Right renal pelvis (tissue), 4 donors: ENCODE measurements around the gene ZNF568. TPM values are rescaled to one million over a fixed set of nuclear protein-coding genes. Genes with fewer than 3 reads are reported as not detected.

ENCODE experiments used
- DNase-seq, 4 donors: peaks; one replicate each; pipeline ENCODE4 v3.0.0-alpha.2; 2013; ENCODE audit warnings: low read depth in 4 of 4, low spot score in 3 of 4, missing footprints in 1 of 4
- polyA plus RNA-seq, 4 donors: library from polyadenylated mRNA; unstranded; fragments of 120-200 nt; gene quantifications; one replicate each; pipeline ENCODE4 v1.2.1, GENCODE V29; 2013; ENCODE audit not compliant: insufficient read length in 4 of 4

ZNF568 gene
- polyA plus RNA-seq = 10 to 100 TPM; 22.5 to 27.5 (median 23.3) TPM

DNA sequence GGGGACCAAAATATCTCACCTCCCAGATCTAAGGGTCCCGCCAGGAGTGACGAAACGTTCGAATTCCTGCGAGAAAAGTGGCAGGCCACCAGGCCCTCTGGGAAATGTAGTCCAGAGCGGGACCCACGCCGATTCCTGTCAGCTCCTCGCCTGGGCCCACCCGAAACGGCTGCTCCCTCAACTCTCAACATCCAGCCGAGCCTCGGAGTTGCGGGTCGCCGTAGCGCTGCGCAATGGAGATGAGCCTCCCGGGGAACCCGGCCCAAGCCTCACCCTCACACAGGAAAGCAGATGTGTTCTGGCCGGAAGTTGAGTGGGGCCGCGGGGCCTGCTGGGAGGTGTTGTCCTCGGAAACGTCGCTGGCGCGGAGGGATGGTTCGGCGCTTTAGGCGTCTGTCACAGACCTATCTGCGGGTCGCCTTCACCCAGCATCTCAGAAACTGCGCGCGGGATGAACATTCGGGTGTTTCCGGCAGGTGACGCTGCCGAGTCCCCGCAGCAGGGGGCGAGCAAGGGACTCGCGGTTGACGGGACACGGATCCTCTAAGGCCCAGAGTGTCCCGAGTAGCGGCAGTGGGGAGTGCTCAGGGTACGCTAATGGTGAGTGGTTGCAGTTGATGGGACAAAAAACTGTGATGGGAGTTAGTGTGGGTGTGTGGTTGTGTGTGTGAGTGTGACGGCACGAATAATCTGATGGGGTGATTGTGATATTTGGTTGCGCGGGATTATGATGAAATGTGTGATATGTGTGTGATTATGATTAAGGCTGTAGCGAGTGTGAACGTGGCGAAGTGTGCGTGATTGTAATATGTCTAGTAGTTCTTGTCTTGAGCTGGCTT is at the start of gene ZNF568, which contains the start of gene ZNF829:
Gene ZNF568 (plus strand): TSS at position 341 of the 839 bp plus-strand sequence. CDS start 6,439 bp downstream, outside the sequence.
Gene ZNF829 (minus strand): TSS at position 300 of the 839 bp plus-strand sequence. CDS start 1,124 bp downstream, outside the sequence.
- DNase-seq = peak; percentile 76 to 90 (median 80)

DNA sequence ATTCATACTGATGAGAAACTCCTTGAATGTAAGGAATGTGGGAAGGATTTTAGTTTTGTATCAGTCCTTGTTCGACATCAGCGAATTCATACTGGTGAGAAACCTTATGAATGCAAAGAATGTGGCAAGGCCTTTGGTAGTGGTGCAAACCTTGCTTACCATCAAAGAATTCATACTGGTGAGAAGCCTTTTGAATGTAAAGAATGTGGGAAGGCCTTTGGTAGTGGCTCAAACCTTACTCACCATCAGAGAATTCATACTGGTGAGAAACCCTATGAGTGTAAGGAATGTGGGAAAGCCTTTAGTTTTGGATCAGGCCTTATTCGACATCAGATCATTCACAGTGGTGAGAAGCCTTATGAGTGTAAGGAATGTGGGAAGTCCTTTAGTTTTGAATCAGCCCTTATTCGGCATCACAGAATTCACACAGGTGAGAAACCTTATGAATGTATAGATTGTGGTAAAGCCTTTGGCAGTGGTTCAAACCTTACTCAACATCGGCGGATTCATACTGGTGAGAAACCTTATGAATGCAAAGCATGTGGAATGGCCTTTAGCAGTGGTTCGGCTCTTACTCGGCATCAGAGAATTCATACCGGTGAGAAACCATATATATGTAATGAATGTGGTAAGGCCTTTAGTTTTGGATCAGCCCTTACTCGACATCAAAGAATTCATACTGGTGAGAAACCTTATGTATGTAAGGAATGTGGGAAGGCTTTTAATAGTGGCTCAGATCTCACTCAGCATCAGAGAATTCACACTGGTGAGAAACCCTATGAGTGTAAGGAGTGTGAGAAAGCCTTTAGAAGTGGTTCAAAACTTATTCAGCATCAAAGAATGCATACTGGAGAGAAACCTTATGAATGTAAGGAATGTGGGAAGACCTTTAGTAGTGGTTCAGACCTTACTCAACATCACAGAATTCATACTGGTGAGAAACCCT is 38.9 kb upstream of the ZNF568 start:
- DNase-seq = no peak

GRCh38 chr19:36891768-36892357 is 24.3 kb upstream of the ZNF568 start:
- no peak for DNase-seq

DNA sequence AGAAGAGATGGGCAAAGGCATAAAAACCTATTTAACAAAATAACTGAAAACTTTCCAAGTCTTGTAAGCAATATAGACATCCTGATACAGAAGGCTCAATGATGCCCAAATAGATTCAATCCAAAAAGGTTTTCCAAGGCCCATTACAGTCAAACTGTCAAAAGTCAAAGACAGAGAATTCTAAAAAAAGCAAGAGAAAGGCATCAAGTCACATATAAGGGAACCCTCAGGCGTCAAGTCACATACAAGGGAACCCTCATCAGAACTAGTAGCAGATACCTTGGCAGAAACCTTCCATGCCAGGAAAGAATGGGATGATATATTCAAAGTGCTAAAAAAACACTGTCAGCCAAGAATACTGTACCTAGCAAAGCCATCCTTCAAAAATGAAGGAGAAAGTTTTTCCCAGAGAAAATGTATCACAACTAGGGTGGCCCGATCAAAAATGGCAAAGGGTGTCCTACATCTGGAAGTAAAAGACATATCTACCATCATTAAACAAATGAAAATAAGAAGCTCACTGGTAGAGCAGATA is 21.2 kb upstream of the ZNF568 start:
- no peak for DNase-seq

- no peak for DNase-seq
Measured at GRCh38 chr19:36898422-36898821, 17.7 kb upstream of the ZNF568 start.

DNA sequence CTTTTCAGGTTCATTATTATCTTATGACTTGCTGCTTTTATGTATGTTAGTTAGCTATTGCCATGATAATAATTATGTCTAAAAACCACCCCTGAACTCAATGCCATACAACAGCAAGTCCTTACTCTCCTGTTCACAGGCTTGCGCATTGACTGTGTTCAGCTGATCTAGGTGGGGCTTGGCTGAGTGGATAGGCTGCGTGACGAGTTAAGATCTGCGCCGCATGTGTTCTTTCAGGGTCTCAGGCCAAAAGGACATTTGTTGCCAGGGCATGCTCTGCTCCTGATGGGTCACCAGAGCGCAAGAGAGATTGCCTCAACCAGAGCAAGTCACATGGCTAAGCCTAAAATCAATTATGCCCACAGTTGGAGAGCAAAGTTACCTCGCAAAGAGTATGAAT is 859 bp downstream of the ZNF568 start:
- DNase-seq = peak in 1 of 4 donors; percentile 3

- no peak for DNase-seq
Measured at GRCh38 chr19:36918090-36918489, 2.0 kb downstream of the ZNF568 start.

DNA sequence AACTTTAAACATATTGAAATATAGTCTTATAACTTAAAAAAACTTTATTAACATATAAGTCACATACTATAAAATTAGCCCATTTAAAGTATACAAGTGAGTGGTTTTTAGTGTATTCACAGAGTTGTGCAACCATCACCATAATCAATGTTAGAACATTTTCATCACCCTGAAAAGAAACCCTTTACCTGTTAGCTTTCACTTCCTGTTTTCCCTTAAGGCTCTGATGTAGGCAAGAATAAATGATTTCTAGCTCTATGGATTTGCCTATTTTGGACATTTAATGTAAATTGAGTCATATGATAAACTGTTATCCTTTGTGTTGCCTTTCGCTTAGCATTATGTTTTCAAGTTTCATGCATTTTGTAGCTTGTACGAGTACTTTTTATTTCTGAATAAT is 15.6 kb downstream of the ZNF568 start:
- no peak for DNase-seq

DNA sequence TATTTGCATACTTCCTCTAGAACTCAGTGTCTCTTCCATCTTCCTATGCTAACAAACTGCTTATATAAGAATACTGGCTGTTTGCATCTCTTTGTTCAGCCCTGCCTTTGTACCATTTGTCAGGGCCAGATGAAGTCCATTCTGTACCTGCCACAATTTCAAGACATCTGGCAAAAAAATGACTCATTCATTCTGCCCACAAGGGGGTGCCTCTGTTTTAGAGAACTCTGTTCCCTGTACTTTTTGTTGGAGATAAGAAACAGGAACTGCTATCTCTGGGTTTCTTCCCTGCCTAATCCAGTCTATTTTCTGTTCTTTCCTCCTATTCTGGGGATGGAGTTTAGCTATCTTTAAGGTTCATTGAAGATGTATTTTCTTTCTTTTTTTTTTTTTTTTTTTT is 23.0 kb downstream of the ZNF568 start:
- DNase-seq = peak in 2 of 4 donors; percentile 2 to 4

GRCh38 chr19:36950335-36951119 is 34.4 kb downstream of the ZNF568 start:
- DNase-seq = no peak

GRCh38 chr19:36962346-36962745 is 46.2 kb downstream of the ZNF568 start:
- DNase-seq = no peak

- peak in 1 of 4 donors; percentile 27 for DNase-seq
Measured at GRCh38 chr19:36963280-36963679, 47.1 kb downstream of the ZNF568 start.

DNA sequence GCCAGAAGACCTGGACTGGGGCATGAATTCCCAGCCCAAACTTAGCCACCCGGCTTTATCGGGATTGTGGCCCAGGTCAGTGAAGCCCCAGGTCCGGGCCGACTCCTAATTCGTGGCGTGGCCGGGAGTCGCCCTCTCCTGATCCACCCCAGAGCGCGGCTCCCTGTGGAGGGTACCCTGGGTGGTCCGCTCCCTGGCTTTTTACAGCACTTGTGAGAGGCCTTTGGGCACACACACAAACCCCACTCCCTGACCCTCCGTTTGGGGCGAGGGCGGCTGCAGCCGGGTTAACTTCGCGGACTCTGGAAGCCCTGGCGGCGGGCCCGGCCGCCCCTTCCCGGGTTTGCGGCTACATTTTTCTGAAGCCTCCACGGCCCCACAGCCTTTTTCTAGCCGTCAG is 56.4 kb downstream of the ZNF568 start:
- DNase-seq = no peak

- peak; percentile 72 to 87 (median 80) for DNase-seq
Measured at GRCh38 chr19:36973021-36973843, 57.1 kb downstream of the ZNF568 start.

- DNase-seq = no peak
Measured at GRCh38 chr19:36973844-36974195, 57.7 kb downstream of the ZNF568 start.

DNA sequence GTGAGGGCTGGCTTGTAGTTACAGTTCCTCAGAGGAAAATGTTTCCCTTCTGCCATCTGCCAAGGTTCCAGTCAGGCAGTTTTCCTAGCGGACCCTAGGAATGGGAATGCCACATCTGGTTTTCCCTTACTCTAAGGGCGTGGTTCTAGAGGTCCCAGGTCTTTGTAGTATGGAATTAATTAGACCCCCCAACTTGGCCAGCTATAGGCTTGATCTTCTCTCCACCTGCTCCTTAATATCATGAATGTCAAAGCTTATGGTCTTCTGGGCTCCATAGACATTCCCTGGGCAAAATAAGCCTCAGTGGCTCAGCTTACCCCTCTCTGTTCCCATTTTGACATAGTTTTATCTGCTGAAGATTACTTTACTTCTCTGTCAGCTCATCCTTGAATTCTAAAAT is 70.0 kb downstream of the ZNF568 start:
- DNase-seq = no peak

- DNase-seq = no peak
Measured at GRCh38 chr19:36986601-36987000, 70.5 kb downstream of the ZNF568 start.

DNA sequence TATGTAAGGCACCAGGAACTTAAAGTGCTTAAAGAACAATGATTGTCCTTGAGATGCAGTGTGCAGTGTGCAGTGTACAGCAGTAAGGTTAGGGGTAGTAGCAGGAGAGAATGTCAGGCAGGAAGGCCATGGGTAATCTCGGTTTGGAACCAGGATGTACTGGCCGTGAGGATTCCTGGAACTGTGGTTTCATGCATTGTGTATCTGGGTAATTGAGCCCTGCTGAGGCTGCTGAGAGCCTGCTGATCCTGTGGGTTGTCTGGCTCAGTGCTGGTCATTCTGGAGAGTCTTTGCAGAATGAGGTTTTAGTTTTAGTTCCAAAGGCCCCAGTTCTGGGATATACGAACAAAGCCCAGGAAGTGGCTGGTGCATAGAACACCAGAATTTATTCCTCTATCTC is 71.0 kb downstream of the ZNF568 start:
- DNase-seq = no peak
